H54 (cell line): ENCODE results near the gene LRRC30.
"Not testable (repeated sequence)": the region's sequence is repeated elsewhere in the genome, so short reads cannot be mapped to it uniquely, and the experiment has no call there.

Experiments
- DNase-seq: peaks from one replicate; pipeline ENCODE4 v3.0.0; 2011; ENCODE audit warnings: low spot score, mixed read lengths; ENCODE audit not compliant: insufficient read length
- FAIRE-seq: peaks from 3 replicates; lab custom pipeline; 2011; peaks lifted over from hg19 to GRCh38; lab: Jason Lieb, UNC
- POLR2A ChIP-seq: IDR thresholded peaks from 2 replicates; pipeline ENCODE4 v1.6.1; 2011; ENCODE audit warnings: low read depth, mild to moderate bottlenecking, low read length

Gene LRRC30

GRCh38 chr18:7230626-7231349 is at the start of gene LRRC30:
TSS of gene LRRC30 (plus strand) at chr18:7231089. CDS start at chr18:7231139, 50 bp downstream.
- DNase-seq (no peak), FAIRE-seq (no peak)
- TF ChIP-seq POLR2A: no peak

- FAIRE-seq: no peak
- TF ChIP-seq POLR2A: no peak
- no peak for DNase-seq
Observed at GRCh38 chr18:7185701-7186100, 45.2 kb upstream of the LRRC30 start.

GRCh38 chr18:7190547-7191156 is 40.2 kb upstream of the LRRC30 start:
- DNase-seq: no peak
- FAIRE-seq: no peak
- TF ChIP-seq POLR2A: no peak

- DNase-seq: no peak
- TF ChIP-seq POLR2A: no peak
- FAIRE-seq: no peak
Observed at GRCh38 chr18:7191736-7192135, 39.2 kb upstream of the LRRC30 start.

DNA sequence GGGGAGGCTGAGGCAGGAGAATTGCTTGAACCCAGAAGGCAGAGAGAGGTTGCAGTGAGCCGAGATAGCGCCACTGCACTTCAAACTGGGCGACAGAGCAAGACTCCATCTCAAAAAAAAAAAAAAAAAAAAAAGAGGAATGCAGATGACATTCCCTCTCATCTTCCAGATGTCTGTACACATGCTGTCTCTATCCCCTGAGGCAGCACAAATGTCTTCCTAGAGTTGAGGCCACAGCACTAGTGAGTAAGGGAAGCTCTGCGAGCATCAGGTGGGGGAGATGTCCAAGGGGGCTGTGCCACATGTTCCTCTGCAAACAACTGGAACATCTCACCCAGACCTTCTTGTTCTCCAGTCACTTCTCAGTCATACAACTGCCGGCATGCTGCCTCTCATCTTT is 35.6 kb upstream of the LRRC30 start:
- no peak for TF ChIP-seq POLR2A
- no peak for DNase-seq
- no peak for FAIRE-seq

- no peak for DNase-seq
- no peak for FAIRE-seq
- TF ChIP-seq POLR2A: no peak
Observed at GRCh38 chr18:7196421-7196820, 34.5 kb upstream of the LRRC30 start.

- FAIRE-seq (no peak), DNase-seq (no peak)
- TF ChIP-seq POLR2A: no peak
Observed at GRCh38 chr18:7197854-7198253, 33.0 kb upstream of the LRRC30 start.

- FAIRE-seq (no peak), DNase-seq (no peak)
- TF ChIP-seq POLR2A: no peak
Observed at GRCh38 chr18:7198326-7198725, 32.6 kb upstream of the LRRC30 start.

- no peak for DNase-seq
- no peak for TF ChIP-seq POLR2A
- FAIRE-seq: no peak
Observed at GRCh38 chr18:7201096-7201495, 29.8 kb upstream of the LRRC30 start.

- DNase-seq: no peak
- no peak for FAIRE-seq
- no peak for TF ChIP-seq POLR2A
Observed at GRCh38 chr18:7202169-7202568, 28.7 kb upstream of the LRRC30 start.

GRCh38 chr18:7203601-7204000 is 27.3 kb upstream of the LRRC30 start:
- DNase-seq, FAIRE-seq: not testable (repeated sequence)

- no peak for TF ChIP-seq POLR2A
- no peak for DNase-seq
- no peak for FAIRE-seq
Observed at GRCh38 chr18:7205346-7205745, 25.5 kb upstream of the LRRC30 start.

- no peak for FAIRE-seq
- no peak for DNase-seq
- TF ChIP-seq POLR2A: no peak
Observed at GRCh38 chr18:7206217-7206616, 24.7 kb upstream of the LRRC30 start.

DNA sequence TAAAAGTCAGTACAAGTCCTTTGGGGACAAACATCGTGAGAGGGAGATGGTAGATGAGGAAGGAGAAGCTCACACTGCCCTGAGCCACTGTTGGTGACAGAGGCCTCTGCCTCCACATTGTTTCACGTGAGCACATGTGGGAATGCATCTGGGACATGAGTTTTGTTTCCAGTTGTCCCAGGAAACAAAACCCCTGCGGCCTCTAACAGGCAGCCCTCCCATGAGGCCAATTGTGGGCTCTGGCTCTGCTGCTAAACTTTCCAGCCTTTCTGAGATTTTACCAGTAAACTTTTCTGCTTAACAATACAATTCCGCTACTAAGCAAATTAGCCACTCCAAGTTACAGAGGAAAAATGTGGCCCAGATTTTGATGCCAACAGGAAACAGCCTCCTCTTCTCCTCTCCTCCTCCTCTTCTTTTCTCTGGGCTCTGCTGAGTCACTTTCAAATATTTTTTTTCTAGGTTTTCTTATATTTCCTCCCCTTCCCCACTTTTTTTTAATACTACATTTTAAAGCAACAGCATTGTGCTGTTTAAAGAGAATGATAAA is 23.4 kb upstream of the LRRC30 start:
- FAIRE-seq (no peak), DNase-seq (no peak)

More for the DNA sequence above, 23.4 kb upstream of the LRRC30 start:
- no peak for TF ChIP-seq POLR2A
